H1 (cell line): ENCODE results near the gene AWAT2. TPM values are rescaled to one million over a fixed set of nuclear protein-coding genes. Genes with fewer than 3 reads are reported as not detected.

ENCODE experiments used
- CTCF ChIA-PET: fragments of 300-600 bp; sonication (Branson Sonifier 250); formaldehyde crosslinking; loops from one replicate; lab custom pipeline; 2021; ENCODE audit not compliant: partially characterized antibody; lab: Charles Lee
- POLR2A ChIA-PET: fragments of 300-600 bp; sonication (Branson Sonifier 250); formaldehyde crosslinking; loops from one replicate; lab custom pipeline; 2021; ENCODE audit warnings: inconsistent platforms; ENCODE audit not compliant: partially characterized antibody; lab: Charles Lee
- DNase-seq, 2 experiments: peaks; one replicate each; pipeline versions ENCODE4 v3.0.0 to v3.0.0-alpha.2; 2010 to 2022; ENCODE audit warnings: low spot score in 2 of 2, low read depth in 1 of 2, mixed read lengths in 1 of 2
- FAIRE-seq: peaks from 2 replicates; lab custom pipeline; 2011; peaks lifted over from hg19 to GRCh38; lab: Jason Lieb, UNC
- H2AFZ ChIP-seq: 2 replicates; pipeline ENCODE4 v1.8.1; 2012; ENCODE audit warnings: low read length, inconsistent platforms
- H2AK5ac ChIP-seq: 2 replicates; pipeline ENCODE4 v1.6.1; 2013; ENCODE audit warnings: low read depth, low read length
- H2BK120ac ChIP-seq: replicated peaks from 2 replicates; pipeline ENCODE3; 2013; ENCODE audit warnings: low read depth, low read length, inconsistent platforms
- H2BK12ac ChIP-seq: 2 replicates; pipeline ENCODE4 v1.6.1; 2013; ENCODE audit warnings: low read depth, low read length
- H2BK15ac ChIP-seq: 2 replicates; pipeline ENCODE4 v1.6.1; 2013; ENCODE audit warnings: low read length
- H2BK20ac ChIP-seq: 2 replicates; pipeline ENCODE4 v1.6.1; 2013; ENCODE audit warnings: low read length
- H2BK5ac ChIP-seq: 2 replicates; pipeline ENCODE4 v1.6.1; 2013; ENCODE audit warnings: low read depth, low read length
- H3K14ac ChIP-seq: 2 replicates; pipeline ENCODE4 v1.6.1; 2013; ENCODE audit warnings: inconsistent platforms; ENCODE audit not compliant: insufficient read length
- H3K18ac ChIP-seq: 2 replicates; pipeline ENCODE4 v1.6.1; 2013; ENCODE audit warnings: low read length; ENCODE audit errors: extremely low read depth
- H3K23ac ChIP-seq: 2 replicates; pipeline ENCODE4 v1.6.1; 2013; ENCODE audit warnings: inconsistent platforms; ENCODE audit not compliant: insufficient read length
- H3K23me2 ChIP-seq: 2 replicates; pipeline ENCODE4 v1.6.1; 2013; ENCODE audit warnings: low read depth, low read length
- H3K27ac ChIP-seq: 2 replicates; pipeline ENCODE4 v1.6.1; 2011; ENCODE audit warnings: low read depth, low read length, inconsistent platforms
- H3K27me3 ChIP-seq, 4 experiments: replicated peaks in 1 of 4; 1 replicate in 1 of 4; 2 replicates in 3 of 4; pipeline versions ENCODE4 v1.6.1 to v1.8.1; 2011 to 2013; ENCODE audit warnings: low read length in 3 of 4, mild to moderate bottlenecking in 3 of 4, inconsistent platforms in 2 of 4, mixed read lengths in 2 of 4, moderate library complexity in 1 of 4; ENCODE audit not compliant: control insufficient read depth in 3 of 4, insufficient read depth in 3 of 4; ENCODE audit errors: extremely low read depth in 1 of 4
- H3K36me3 ChIP-seq, 4 experiments: 2 replicates each; pipeline versions ENCODE4 v1.6.1 to v1.8.1; 2011 to 2013; ENCODE audit warnings: mild to moderate bottlenecking in 4 of 4, low read length in 3 of 4, moderate library complexity in 2 of 4, control low read depth in 1 of 4, inconsistent platforms in 1 of 4; ENCODE audit not compliant: insufficient read depth in 4 of 4, control insufficient read depth in 2 of 4
- H3K4ac ChIP-seq: replicated peaks from 2 replicates; pipeline ENCODE3; 2013; ENCODE audit warnings: low read length, low read depth, mixed read lengths, inconsistent platforms; ENCODE audit not compliant: insufficient read length
- H3K4me1 ChIP-seq, 4 experiments: replicated peaks in 1 of 4; 1 replicate in 1 of 4; 2 replicates in 3 of 4; pipeline versions ENCODE4 v1.6.1 to v1.8.1; 2011 to 2013; ENCODE audit warnings: low read length in 3 of 4, inconsistent platforms in 2 of 4, mixed read lengths in 1 of 4; ENCODE audit not compliant: insufficient read depth in 4 of 4, control insufficient read depth in 3 of 4
- H3K4me2 ChIP-seq, 2 experiments: 2 replicates each; pipeline versions ENCODE4 v1.6.1 to v1.8.1; 2011 to 2013; ENCODE audit warnings: low read depth in 2 of 2, low read length in 2 of 2, control low read depth in 1 of 2, inconsistent platforms in 1 of 2, mild to moderate bottlenecking in 1 of 2; ENCODE audit not compliant: insufficient read depth in 1 of 2
- H3K4me3 ChIP-seq, 4 experiments: fragments of 200-600, 300-600 bp in 1 of 4; sonication (generic), shearing (Covaris generic), sonication (Bioruptor Twin) in 1 of 4; 2 replicates each; pipeline versions ENCODE4 v1.5.1 to v1.8.1; 2011 to 2016; ENCODE audit warnings: low read length in 4 of 4, low read depth in 3 of 4, control low read depth in 2 of 4, inconsistent platforms in 2 of 4, mild to moderate bottlenecking in 2 of 4, mixed read lengths in 1 of 4, moderate library complexity in 1 of 4; ENCODE audit not compliant: insufficient read depth in 2 of 4; ENCODE audit errors: extremely low read depth in 1 of 4
- H3K56ac ChIP-seq: replicated peaks from 2 replicates; pipeline ENCODE3; 2013; ENCODE audit warnings: low read depth, mild to moderate bottlenecking, mixed read lengths, low read length, inconsistent platforms; ENCODE audit not compliant: insufficient read length
- H3K79me1 ChIP-seq: 2 replicates; pipeline ENCODE4 v1.6.1; 2013; ENCODE audit warnings: low read depth, low read length, control low read depth
- H3K79me2 ChIP-seq, 2 experiments: 2 replicates each; pipeline versions ENCODE4 v1.6.1 to v1.8.1; 2012 to 2013; ENCODE audit warnings: low read length in 2 of 2, mild to moderate bottlenecking in 2 of 2, inconsistent platforms in 1 of 2; ENCODE audit not compliant: insufficient read depth in 2 of 2, control insufficient read depth in 1 of 2
- H3K9ac ChIP-seq, 4 experiments: replicated peaks in 1 of 4; 1 replicate in 1 of 4; 2 replicates in 3 of 4; pipeline versions ENCODE4 v1.6.1 to v1.8.1; 2011 to 2013; ENCODE audit warnings: low read depth in 3 of 4, low read length in 3 of 4, control low read depth in 2 of 4, mild to moderate bottlenecking in 2 of 4, moderate library complexity in 2 of 4, inconsistent platforms in 1 of 4; ENCODE audit errors: extremely low read depth in 1 of 4
- H3K9me3 ChIP-seq, 2 experiments: 2 replicates each; pipeline versions ENCODE4 v1.6.1 to v1.8.1; 2012 to 2013; ENCODE audit warnings: mild to moderate bottlenecking in 2 of 2, moderate library complexity in 2 of 2, control low read depth in 1 of 2, inconsistent platforms in 1 of 2, low read depth in 1 of 2, low read length in 1 of 2, mixed read lengths in 1 of 2; ENCODE audit not compliant: insufficient read depth in 2 of 2
- H4K20me1 ChIP-seq, 2 experiments: replicated peaks in 1 of 2; 2 replicates each; pipeline versions ENCODE3 to v1.8.1; 2011 to 2013; ENCODE audit warnings: inconsistent platforms in 2 of 2, low read length in 2 of 2, mild to moderate bottlenecking in 1 of 2; ENCODE audit not compliant: insufficient read depth in 2 of 2, control insufficient read depth in 1 of 2
- H4K5ac ChIP-seq: 2 replicates; pipeline ENCODE4 v1.6.1; 2013; ENCODE audit warnings: low read length, low read depth, mixed read lengths, inconsistent platforms; ENCODE audit not compliant: insufficient read length
- H4K8ac ChIP-seq: 2 replicates; pipeline ENCODE4 v1.8.0; 2013; ENCODE audit warnings: mild to moderate bottlenecking, moderate library complexity, low read length, inconsistent platforms; ENCODE audit not compliant: insufficient read depth; ENCODE audit errors: extremely low read depth
- H4K91ac ChIP-seq: replicated peaks from 2 replicates; pipeline ENCODE3; 2013; ENCODE audit warnings: low read length, mixed read lengths, inconsistent platforms; ENCODE audit not compliant: insufficient read length
- BACH1 ChIP-seq: IDR thresholded peaks from 2 replicates; pipeline ENCODE4 v1.6.1; 2012; ENCODE audit warnings: low read length, improper control_type of control experiment
- CHD2 ChIP-seq: IDR thresholded peaks from 2 replicates; pipeline ENCODE4 v1.6.1; 2012; ENCODE audit warnings: low read length, improper control_type of control experiment
- EGR1 ChIP-seq: IDR thresholded peaks from 2 replicates; pipeline ENCODE4 v1.6.1; 2011; ENCODE audit warnings: low read depth, low read length, borderline replicate concordance
- KDM4A ChIP-seq: IDR thresholded peaks from one replicate; pipeline ENCODE4 v1.7.1; 2012; ENCODE audit warnings: low read depth, mild to moderate bottlenecking, moderate library complexity, low read length, inconsistent platforms; ENCODE audit not compliant: severe bottlenecking
- NRF1 ChIP-seq: IDR thresholded peaks from 2 replicates; pipeline ENCODE4 v1.6.1; 2011; ENCODE audit warnings: mild to moderate bottlenecking, low read depth, low read length, improper control_type of control experiment
- PHF8 ChIP-seq: fragments of 200-600 bp; sonication (generic); conservative IDR thresholded peaks from 2 replicates; pipeline ENCODE4 v1.7.1; 2012; ENCODE audit warnings: low read depth, mild to moderate bottlenecking, inconsistent platforms, low read length, moderate library complexity
- RFX5 ChIP-seq: IDR thresholded peaks from 2 replicates; pipeline ENCODE4 v1.6.1; 2011; ENCODE audit warnings: low read depth, low read length, improper control_type of control experiment, borderline replicate concordance
- SP4 ChIP-seq: IDR thresholded peaks from 2 replicates; pipeline ENCODE4 v1.6.1; 2012; ENCODE audit warnings: low read length, inconsistent platforms
- SUZ12 ChIP-seq: fragments of 200-600 bp; sonication (generic); IDR thresholded peaks from 2 replicates; pipeline ENCODE4 v1.6.1; 2012; ENCODE audit warnings: mild to moderate bottlenecking, inconsistent platforms, low read length, moderate library complexity, mixed read lengths
- ZNF274 ChIP-seq: IDR thresholded peaks from 2 replicates; pipeline ENCODE4 v1.7.0; 2012; ENCODE audit warnings: low read length, borderline replicate concordance; ENCODE audit errors: extremely low read depth
- polyA plus RNA-seq, 7 experiments: library from polyadenylated mRNA; depleted of rRNA in 3 of 7; stranded (reverse) in 5 of 7; unstranded in 2 of 7; fragments of >200 nt in 5 of 7; fragments of 200-250 nt in 2 of 7; gene quantifications; 1 replicate in 5 of 7; 2 replicates in 1 of 7; 4 replicates in 1 of 7; pipeline versions ENCODE4 v1.2.1 to v1.2.3, GENCODE V29; 2011 to 2013; ENCODE audit warnings: missing spikeins in 2 of 7, mixed read lengths in 2 of 7
- total RNA-seq: library from RNA; stranded (reverse); fragmentation: NEBNext Ultra II Directional; extraction: Animal tissue kit (Norgen Biotek cat#: 25700); gene quantifications from 2 replicates; pipeline ENCODE4 v1.2.1, GENCODE V29; 2021

AWAT2 gene
- total and polyA plus RNA-seq, 2 of the 8 experiments (the other 6 are each of a cell fraction or from before 2014, with no cell fraction given): not detected

DNA sequence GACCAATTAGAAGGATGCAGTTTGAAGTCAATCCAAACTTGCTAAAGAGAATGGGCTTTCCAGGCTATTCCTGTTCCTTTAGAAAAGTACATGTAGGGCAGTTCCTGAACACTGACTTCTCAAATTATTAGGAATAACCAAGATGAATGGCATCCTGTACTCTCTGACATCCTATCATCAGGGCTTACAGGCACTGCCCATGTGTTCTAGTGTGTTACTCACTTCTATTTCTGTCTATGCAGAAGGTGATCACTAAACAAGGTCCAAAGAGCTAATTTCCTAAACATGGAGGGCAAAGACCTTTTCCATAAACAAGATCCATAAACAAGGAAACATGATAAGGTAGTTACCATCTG, 53.6 kb downstream of the AWAT2 start:
- FAIRE-seq (no peak), DNase-seq (no peak)
- H2BK12ac ChIP-seq: no peak overlapping the region
- no peaks in the 10 kb centered on the region for H4K20me1 ChIP-seq
- H3K9me3 ChIP-seq: peaks cover 0 to 4% of the 10 kb centered on the region in 2 experiments; a peak in 1 of 4 replicates
- H3K4me1 ChIP-seq: no peaks in the 10 kb centered on the region
- no peaks in the 10 kb centered on the region for H3K36me3 ChIP-seq
- H3K79me1 ChIP-seq: no peaks in the 10 kb centered on the region
- no peaks in the 10 kb centered on the region for H3K23me2 ChIP-seq
- no peak overlapping the region for H3K23ac ChIP-seq
- no peak overlapping the region for H3K4me2 ChIP-seq
- CTCF ChIA-PET: no interaction called here
- no peak overlapping the region for H2BK15ac ChIP-seq
- POLR2A ChIA-PET: no interaction called here
- H2BK5ac ChIP-seq: no peak overlapping the region
- no peak overlapping the region for H3K4ac ChIP-seq
- no peak overlapping the region for H3K56ac ChIP-seq
- no peaks in the 10 kb centered on the region for H3K27me3 ChIP-seq
- H3K4me3 ChIP-seq: no peak overlapping the region
- no peak overlapping the region for H4K5ac ChIP-seq
- H4K91ac ChIP-seq: no peak overlapping the region
- H3K14ac ChIP-seq: no peak overlapping the region
- H3K9ac ChIP-seq: no peak overlapping the region
- H2BK120ac ChIP-seq: no peak overlapping the region
- no peak overlapping the region for H2AFZ ChIP-seq
- H2AK5ac ChIP-seq: no peak overlapping the region
- no peaks in the 10 kb centered on the region for H3K79me2 ChIP-seq
- H3K18ac ChIP-seq: no peak overlapping the region
- no peak overlapping the region for H3K27ac ChIP-seq
- H4K8ac ChIP-seq: no peak overlapping the region
- no peak overlapping the region for H2BK20ac ChIP-seq
- TF ChIP-seq SP4 (no peak), SUZ12 (no peak), NRF1 (no peak), PHF8 (no peak), RFX5 (no peak), EGR1 (no peak), BACH1 (no peak), ZNF274 (no peak), CHD2 (no peak), KDM4A (no peak)
